LNCaP clone FGC (cell line): ENCODE data around the gene DBF4B.

Source experiments
- DNase-seq: peaks from one replicate; pipeline ENCODE4 v3.0.0-alpha.2; 2011; ENCODE audit warnings: low read depth
- H3K4me3 ChIP-seq: 2 replicates; pipeline ENCODE4 v1.5.1; 2011; ENCODE audit warnings: mild to moderate bottlenecking, low read depth, low read length, control low read depth
- CTCF ChIP-seq: IDR thresholded peaks from 2 replicates; pipeline ENCODE4 v1.5.1; 2012; ENCODE audit warnings: mild to moderate bottlenecking; ENCODE audit not compliant: control insufficient read depth, insufficient read depth; ENCODE audit errors: extremely low read depth

DBF4B gene, protein sequence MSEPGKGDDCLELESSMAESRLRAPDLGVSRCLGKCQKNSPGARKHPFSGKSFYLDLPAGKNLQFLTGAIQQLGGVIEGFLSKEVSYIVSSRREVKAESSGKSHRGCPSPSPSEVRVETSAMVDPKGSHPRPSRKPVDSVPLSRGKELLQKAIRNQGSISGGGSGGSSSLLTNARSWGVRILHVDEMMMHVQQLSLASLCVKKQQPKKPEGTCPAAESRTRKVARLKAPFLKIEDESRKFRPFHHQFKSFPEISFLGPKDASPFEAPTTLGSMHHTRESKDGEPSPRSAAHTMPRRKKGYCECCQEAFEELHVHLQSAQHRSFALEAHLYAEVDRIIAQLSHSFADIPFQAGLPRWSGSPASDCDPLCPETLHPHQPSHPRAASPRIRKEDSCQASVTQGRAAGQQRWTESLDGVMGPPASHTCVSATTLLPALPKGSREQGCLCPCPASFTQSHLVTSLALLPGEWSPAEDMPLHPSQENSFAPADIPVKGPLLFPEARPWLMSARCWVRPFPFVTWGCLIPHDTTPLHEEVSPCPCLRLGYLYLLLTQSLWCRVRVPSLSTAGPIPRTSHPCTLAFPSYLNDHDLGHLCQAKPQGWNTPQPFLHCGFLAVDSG

DNA sequence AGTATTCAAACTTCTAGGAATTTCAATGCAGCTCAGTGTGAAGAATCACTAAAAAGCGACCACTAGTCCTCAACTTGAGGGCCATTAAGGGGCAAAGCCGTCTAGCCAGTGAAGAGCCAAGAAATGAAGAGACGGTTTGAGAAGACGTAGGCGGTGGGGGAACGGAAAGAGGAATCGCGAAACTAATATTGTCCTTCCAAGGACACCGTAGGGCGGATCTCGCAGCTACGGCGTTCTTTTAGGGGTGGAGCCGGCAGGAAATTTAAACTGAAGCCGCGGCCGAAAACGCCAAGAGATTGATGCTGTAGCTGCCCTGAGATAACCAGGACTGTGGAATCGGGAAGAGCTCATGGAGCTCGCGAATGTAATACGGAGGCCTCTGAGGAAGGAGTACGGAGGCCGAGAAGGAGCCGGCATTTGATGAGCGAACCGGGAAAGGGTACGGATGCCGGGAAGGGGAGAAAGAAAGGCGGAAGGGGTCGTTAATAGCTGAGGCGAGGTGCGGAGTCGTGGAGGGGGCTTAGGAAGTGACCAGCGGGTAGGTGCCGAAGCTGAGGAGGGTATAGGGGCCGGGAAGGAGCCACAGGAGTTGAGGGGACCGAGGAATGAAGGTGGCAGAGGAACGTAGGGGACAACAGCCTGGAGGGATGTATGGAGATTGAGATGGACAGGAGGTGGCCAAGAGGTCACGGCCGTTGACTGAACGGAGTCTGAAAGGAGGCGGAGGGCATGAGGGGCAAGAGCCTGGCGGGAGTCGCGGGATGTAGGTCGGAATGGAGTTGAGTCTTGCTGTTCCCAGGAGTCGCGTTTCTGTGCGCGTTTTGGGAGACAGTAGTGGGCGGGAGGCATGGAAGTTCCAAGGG lies at the start of gene DBF4B:
TSS of gene DBF4B (plus strand) at position 265 of the 863 bp plus-strand sequence. CDS start at position 421, 156 bp downstream.
- TF ChIP-seq CTCF = no peak
- peak; percentile 76 for DNase-seq
- peak within 1 kb of the TSS; percentile 99 for H3K4me3 ChIP-seq

- no peak for TF ChIP-seq CTCF
- H3K4me3 ChIP-seq = no peak overlapping the region
- no peak for DNase-seq
Measured at GRCh38 chr17:44661835-44662234, 46.6 kb upstream of the DBF4B start.

DNA sequence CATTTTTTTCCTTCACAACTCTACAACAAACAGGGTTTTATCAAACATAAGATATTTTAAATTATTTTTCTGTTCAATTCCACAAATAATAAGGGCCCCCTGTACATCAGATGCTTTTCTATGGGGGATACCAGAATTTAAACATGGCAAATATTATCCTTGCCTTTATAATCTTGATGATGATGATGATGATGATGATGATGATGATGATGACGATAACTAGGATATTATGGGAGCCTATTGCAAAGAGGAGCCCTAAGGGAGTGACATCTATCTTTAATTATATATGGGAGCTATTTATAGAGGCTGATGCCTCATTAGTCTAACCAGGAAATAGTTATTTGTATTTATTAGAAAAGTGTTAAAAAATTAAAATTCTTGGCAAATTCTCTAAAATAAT lies 45.4 kb upstream of the DBF4B start:
- DNase-seq = no peak
- no peak for TF ChIP-seq CTCF
- no peak overlapping the region for H3K4me3 ChIP-seq

GRCh38 chr17:44664867-44665266 lies 43.6 kb upstream of the DBF4B start:
- no peak for DNase-seq
- TF ChIP-seq CTCF = no peak

GRCh38 chr17:44666006-44666405 lies 42.5 kb upstream of the DBF4B start:
- no peak overlapping the region for H3K4me3 ChIP-seq
- no peak for TF ChIP-seq CTCF
- DNase-seq = no peak

More at GRCh38 chr17:44664867-44665266, 43.6 kb upstream of the DBF4B start:
- no peak overlapping the region for H3K4me3 ChIP-seq

DNA sequence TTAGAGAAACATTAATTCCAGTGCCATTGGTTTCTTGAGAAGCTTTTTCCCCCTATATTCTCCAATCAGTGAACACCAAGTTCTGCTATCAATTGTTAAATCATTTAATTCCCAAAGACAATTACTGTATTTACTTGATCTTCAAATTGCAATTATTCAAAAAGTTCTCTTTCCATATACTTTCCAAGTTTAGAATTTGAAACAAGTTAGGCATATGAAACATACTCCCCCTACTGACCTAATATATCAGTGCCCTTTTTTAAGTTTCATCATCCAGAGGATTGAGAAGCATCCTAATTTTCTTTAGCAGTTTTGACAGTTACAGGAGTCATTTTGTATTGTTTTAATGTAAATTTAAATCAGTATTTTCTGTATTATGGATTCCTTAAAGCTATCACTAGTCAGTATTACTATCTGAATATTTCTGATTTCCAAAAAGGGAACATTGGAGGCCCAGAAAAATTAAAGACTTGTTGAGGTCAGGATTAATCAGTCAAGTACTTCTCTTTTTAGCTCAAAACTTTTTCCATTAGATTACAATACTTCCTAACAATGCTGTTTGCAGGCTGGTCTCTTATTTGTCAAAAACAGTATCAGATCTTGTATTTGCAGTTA lies 35.9 kb upstream of the DBF4B start:
- peak; percentile 47 for TF ChIP-seq CTCF
- no peak overlapping the region for H3K4me3 ChIP-seq
- no peak for DNase-seq
